ENCODE data around the gene DNAJA4. TPM values are rescaled to one million over a fixed set of nuclear protein-coding genes. Genes with fewer than 3 reads are reported as not detected.

DNAJA4 gene
- total and polyA plus RNA-seq, 9 of the 15 experiments (the other 6 are each of a cell fraction or from before 2014, with no cell fraction given): 0.11 to 1.0 (median 0.16) TPM; not detected in 4

- no peak for TF ChIP-seq CGGBP1 (CRISPR knock-in tag; IDR thresholded peaks at IDR 0.05)
- no peak for TF ChIP-seq SRSF9 (IDR thresholded peaks at IDR 0.05; ENCODE audit: borderline replicate concordance, low read depth, low read length)
- TF ChIP-seq NFRKB (IDR thresholded peaks at IDR 0.05; ENCODE audit: low read depth): no peak
Observed at GRCh38 chr15:78320183-78320582, 55.8 kb downstream of the DNAJA4 start (continued).

DNA sequence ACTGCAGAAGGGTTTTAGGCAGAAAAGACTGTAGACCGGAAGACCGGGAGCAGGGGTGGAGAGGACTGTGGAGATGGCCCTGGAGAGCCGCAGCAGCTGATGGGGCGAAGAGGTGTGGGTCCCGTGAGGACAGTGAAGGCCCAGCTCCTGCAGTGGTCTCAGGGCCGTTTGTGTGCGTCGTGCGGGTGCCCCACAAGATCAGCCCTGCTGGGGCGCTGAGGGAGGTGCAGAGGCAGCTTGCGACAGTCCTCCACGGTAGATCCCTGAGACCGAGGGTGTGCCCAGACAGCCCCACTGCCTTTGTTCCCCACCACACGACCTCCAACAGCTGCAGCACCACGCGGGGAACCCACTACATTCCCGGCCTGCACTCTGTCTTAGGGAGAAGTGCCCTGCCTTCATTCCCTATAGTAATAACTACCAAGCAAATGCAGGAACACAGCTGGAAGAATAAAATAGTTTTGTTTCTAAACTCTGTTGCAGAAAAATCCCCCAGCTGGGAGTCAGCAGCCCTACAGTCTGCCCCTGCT is 56.7 kb downstream of the DNAJA4 start:
- Histone ChIP-seq H3K27ac (ENCODE audit: extremely low read depth, low read depth, low read length) (no peak overlapping the region), H3K4me2 (ENCODE audit: insufficient read depth, low read length) (no peak overlapping the region), H3K9ac (ENCODE audit: insufficient read depth in 1 of 2, low read depth in 2 of 2, low read length in 2 of 2) (peak overlapping the region in 1 of 2 experiments; percentile 63; a peak in 1 of 4 replicates), H3K27me3 (ENCODE audit: control insufficient read depth in 2 of 2, insufficient read depth in 2 of 2, low read length in 2 of 2) (peaks cover 3 to 25% of the 10 kb centered on the region in 2 experiments; a peak in 4 of 5 replicates), H3K36me3 (ENCODE audit: control insufficient read depth, insufficient read depth, low read length) (no peaks in the 10 kb centered on the region), H2AFZ (ENCODE audit: low read depth, low read length) (no peak overlapping the region), H3K4me1 (replicated peaks in 1 of 2; ENCODE audit: control insufficient read depth in 2 of 2, insufficient read depth in 2 of 2, low read length in 2 of 2) (peaks cover 9 to 18% of the 10 kb centered on the region in 2 experiments; a peak in 4 of 5 replicates), H3K9me1 (ENCODE audit: control insufficient read depth, insufficient read depth, low read length) (peaks cover 7% of the 10 kb centered on the region), H4K20me1 (replicated peaks; ENCODE audit: control insufficient read depth, insufficient read depth, low read length) (no peaks in the 10 kb centered on the region), H3K4me3 (no peak overlapping the region), H3K79me2 (ENCODE audit: control insufficient read depth, insufficient read depth, low read length) (no peaks in the 10 kb centered on the region), H3K9me3 (replicated peaks; ENCODE audit: control insufficient read depth, insufficient read depth, low read depth, low read length) (no peaks in the 10 kb centered on the region)
- no TSS peak for BruUV-seq (replicated peaks)
- ChIA-PET CTCF (ENCODE audit: low intra/inter-chr PET ratio) (no interaction called here), POLR2A (interaction anchor here (0.6 to 1.9 kb wide), 5 partner anchors 8 to 413 kb away, joined by 3 to 6 read pairs (median 3); no protein-coding TSS in a partner anchor)
- FAIRE-seq: no peak
- in situ Hi-C loops (cut with MboI) (no loop called here), intact Hi-C loops (cut with micrococcal nuclease) (no loop called here)
- no peak for ATAC-seq
- WGBS (ENCODE audit: insufficient coverage, low coverage, missing lambda C conversion rate): 28% methylated on average over 16 of the region's 17 CpGs
- no peak for DNase-seq (ENCODE audit: extremely low read depth in 1 of 4, low spot score in 3 of 4)
- TF ChIP-seq IRF2 (CRISPR knock-in tag; IDR thresholded peaks at IDR 0.05): no peak
- TF ChIP-seq ZFP30 (CRISPR knock-in tag; IDR thresholded peaks at IDR 0.05; ENCODE audit: borderline replicate concordance): no peak
- no peak for TF ChIP-seq TCF15 (CRISPR knock-in tag; IDR thresholded peaks at IDR 0.05)
- TF ChIP-seq FOXP4 (CRISPR knock-in tag; IDR thresholded peaks at IDR 0.05; ENCODE audit: borderline replicate concordance): no peak
- TF ChIP-seq ZNF311 (CRISPR knock-in tag; IDR thresholded peaks at IDR 0.05): no peak
- TF ChIP-seq NR2C2 (CRISPR knock-in tag; IDR thresholded peaks at IDR 0.05): no peak
- TF ChIP-seq NR2C2 (tag; IDR thresholded peaks at IDR 0.05): no peak
- no peak for TF ChIP-seq ZNF133 (CRISPR knock-in tag; IDR thresholded peaks at IDR 0.05)
- TF ChIP-seq XRCC5 (IDR thresholded peaks at IDR 0.05; ENCODE audit: low read depth, low read length): no peak
- no peak for TF ChIP-seq ATF7 (IDR thresholded peaks at IDR 0.05)
- TF ChIP-seq RHOXF2B (CRISPR knock-in tag; conservative IDR thresholded peaks at IDR 0.05): no peak
- TF ChIP-seq SRF (CRISPR knock-in tag; IDR thresholded peaks at IDR 0.05): no peak

All from K562 (cell line).